GM23338 (cell line): ENCODE measurements around the gene SLC25A25. TPM values are rescaled to one million over a fixed set of nuclear protein-coding genes. Genes with fewer than 3 reads are reported as not detected.

Source experiments
- ATAC-seq: fragments of 200-7000 bp; cut with Tn5 transposase; 3 replicates; pipeline ENCODE4 v1.9.1; 2020
- DNase-seq: peaks from one replicate; pipeline ENCODE4 v3.0.0-alpha.2; 2015; ENCODE audit warnings: low spot score
- H2AFZ ChIP-seq: fragments of 200-600 bp; sonication (generic); 2 replicates; pipeline ENCODE4 v1.8.0; 2016; ENCODE audit warnings: antibody characterized with exemption, mild to moderate bottlenecking, moderate library complexity
- H3F3A ChIP-seq: fragments of 200-600 bp; sonication (generic); replicated peaks from 2 replicates; pipeline ENCODE4 v1.8.0; 2017; ENCODE audit warnings: antibody characterized with exemption, mixed run types, low read depth
- H3K27ac ChIP-seq: fragments of 200-600 bp; sonication (generic); 2 replicates; pipeline ENCODE4 v1.6.1; 2016; ENCODE audit warnings: low read depth
- H3K27me3 ChIP-seq: fragments of 200-600 bp; sonication (generic); 2 replicates; pipeline ENCODE4 v1.8.0; 2016; ENCODE audit warnings: mild to moderate bottlenecking, mixed run types, moderate library complexity; ENCODE audit not compliant: insufficient read depth
- H3K36me3 ChIP-seq: fragments of 200-600 bp; sonication (generic); 2 replicates; pipeline ENCODE4 v1.8.0; 2016; ENCODE audit warnings: mild to moderate bottlenecking; ENCODE audit not compliant: insufficient read depth
- H3K4me1 ChIP-seq: fragments of 200-600 bp; sonication (generic); 2 replicates; pipeline ENCODE4 v1.8.0; 2016; ENCODE audit warnings: mild to moderate bottlenecking, moderate library complexity; ENCODE audit not compliant: insufficient read depth
- H3K4me2 ChIP-seq: fragments of 200-600 bp; sonication (generic); 2 replicates; pipeline ENCODE4 v1.7.1; 2017; ENCODE audit warnings: mixed run types
- H3K4me3 ChIP-seq: fragments of 200-600 bp; sonication (generic); 2 replicates; pipeline ENCODE4 v1.6.1; 2016; ENCODE audit warnings: mixed run types
- H3K79me2 ChIP-seq: fragments of 200-600 bp; sonication (generic); replicated peaks from 2 replicates; pipeline ENCODE4 v1.8.0; 2017; ENCODE audit warnings: mild to moderate bottlenecking; ENCODE audit not compliant: insufficient read depth
- H3K9me2 ChIP-seq: fragments of 200-600 bp; sonication (generic); 2 replicates; pipeline ENCODE4 v1.8.0; 2017; ENCODE audit not compliant: insufficient read depth
- H4K20me1 ChIP-seq: fragments of 200-600 bp; sonication (generic); replicated peaks from 2 replicates; pipeline ENCODE4 v1.8.0; 2017; ENCODE audit warnings: mild to moderate bottlenecking; ENCODE audit not compliant: insufficient read depth
- H3K27ac Mint-ChIP-seq: 2 replicates; pipeline ENCODE4 v1.8.0; 2020; ENCODE audit warnings: inconsistent platforms, mild to moderate bottlenecking, moderate library complexity, mixed read lengths
- H3K27me3 Mint-ChIP-seq: 3 replicates; pipeline ENCODE4 v1.8.0; 2022; ENCODE audit warnings: low read depth, mild to moderate bottlenecking, moderate library complexity, mixed read lengths, inconsistent platforms; ENCODE audit not compliant: insufficient read depth, poor library complexity
- H3K36me3 Mint-ChIP-seq: 3 replicates; pipeline ENCODE4 v1.8.0; 2021; ENCODE audit warnings: low read depth, mild to moderate bottlenecking, inconsistent platforms, moderate library complexity, mixed read lengths
- H3K4me1 Mint-ChIP-seq: 3 replicates; pipeline ENCODE4 v1.8.0; 2020; ENCODE audit warnings: mild to moderate bottlenecking, inconsistent platforms, mixed read lengths
- H3K4me3 Mint-ChIP-seq: 3 replicates; pipeline ENCODE4 v1.8.0; 2021; ENCODE audit warnings: moderate library complexity, mild to moderate bottlenecking, inconsistent platforms, mixed read lengths
- H3K9me3 Mint-ChIP-seq: 3 replicates; pipeline ENCODE4 v1.8.0; 2020; ENCODE audit warnings: moderate library complexity, mild to moderate bottlenecking, inconsistent platforms, mixed read lengths
- CREB1 ChIP-seq: fragments of 250-450 bp; sonication (Bioruptor Pico); IDR thresholded peaks from 2 replicates; pipeline ENCODE4 v1.5.0; 2020; ENCODE audit warnings: low read depth, mild to moderate bottlenecking, moderate library complexity
- EZH2 ChIP-seq: fragments of 200-600 bp; sonication (generic); IDR thresholded peaks from one replicate; pipeline ENCODE4 v1.8.0; 2017; ENCODE audit warnings: antibody characterized with exemption, mild to moderate bottlenecking, low read depth; ENCODE audit not compliant: unreplicated experiment
- EZH2phosphoT487 ChIP-seq: fragments of 200-600 bp; sonication (generic); IDR thresholded peaks from one replicate; pipeline ENCODE4 v1.8.1; 2018; ENCODE audit warnings: antibody characterized with exemption; ENCODE audit not compliant: unreplicated experiment
- JUNB ChIP-seq: IDR thresholded peaks from one replicate; pipeline ENCODE4 v1.6.1; 2016; ENCODE audit warnings: antibody characterized with exemption; ENCODE audit not compliant: unreplicated experiment
- NANOG ChIP-seq: IDR thresholded peaks from 2 replicates; pipeline ENCODE4 v1.6.1; 2016; ENCODE audit warnings: antibody characterized with exemption, borderline replicate concordance
- POLR2AphosphoS5 ChIP-seq: IDR thresholded peaks from 2 replicates; pipeline ENCODE4 v1.6.1; 2016; ENCODE audit warnings: antibody characterized with exemption, low read depth
- STAT1 ChIP-seq: IDR thresholded peaks from one replicate; pipeline ENCODE4 v1.6.1; 2016; ENCODE audit warnings: antibody characterized with exemption; ENCODE audit not compliant: unreplicated experiment
- ZNF114 ChIP-seq: fragments of 250-450 bp; sonication (Bioruptor Pico); IDR thresholded peaks from 2 replicates; pipeline ENCODE4 v1.5.0; 2020; ENCODE audit warnings: mild to moderate bottlenecking, moderate library complexity
- ZNF331 ChIP-seq: fragments of 250-450 bp; sonication (Bioruptor Pico); IDR thresholded peaks from 2 replicates; pipeline ENCODE4 v1.5.0; 2020; ENCODE audit warnings: low read depth, mild to moderate bottlenecking, moderate library complexity
- polyA plus RNA-seq: library from polyadenylated mRNA; unstranded; fragments of >200 nt; fragmentation: Nextera tagmentation; extraction: Ambion mirVana; gene quantifications from 2 replicates; pipeline ENCODE4 v1.2.1, GENCODE V29; 2016
- total RNA-seq: library from RNA; depleted of rRNA; stranded (reverse); fragments of >200 nt; shearing (Covaris generic); gene quantifications from 2 replicates; pipeline ENCODE4 v1.2.3, GENCODE V29; 2014
- TF ChIP-seq, protein P1 (sequence below): fragments of 250-450 bp; sonication (Bioruptor Pico); IDR thresholded peaks from 2 replicates; pipeline ENCODE4 v1.5.0; 2020; ENCODE audit warnings: mild to moderate bottlenecking, moderate library complexity
- TF ChIP-seq, protein P2 (sequence below): IDR thresholded peaks from 2 replicates; pipeline ENCODE4 v1.6.1; 2016; ENCODE audit warnings: antibody characterized with exemption
- TF ChIP-seq, protein P3 (sequence below): IDR thresholded peaks from one replicate; pipeline ENCODE4 v1.6.1; 2018; ENCODE audit warnings: antibody characterized with exemption; ENCODE audit not compliant: unreplicated experiment
- TF ChIP-seq, protein P4 (sequence below), 2 experiments: fragments of 200-600 bp in 1 of 2; sonication (generic) in 1 of 2; conservative IDR thresholded peaks; 2 replicates each; pipeline versions ENCODE4 v1.5.1 to v1.6.1; 2016 to 2017; ENCODE audit warnings: antibody characterized with exemption in 2 of 2, low read depth in 2 of 2, mild to moderate bottlenecking in 2 of 2, moderate library complexity in 1 of 2

SLC25A25 gene
- total and polyA plus RNA-seq, 2 experiments from 2014 or later, result 7.1 to 27.0 TPM

DNA sequence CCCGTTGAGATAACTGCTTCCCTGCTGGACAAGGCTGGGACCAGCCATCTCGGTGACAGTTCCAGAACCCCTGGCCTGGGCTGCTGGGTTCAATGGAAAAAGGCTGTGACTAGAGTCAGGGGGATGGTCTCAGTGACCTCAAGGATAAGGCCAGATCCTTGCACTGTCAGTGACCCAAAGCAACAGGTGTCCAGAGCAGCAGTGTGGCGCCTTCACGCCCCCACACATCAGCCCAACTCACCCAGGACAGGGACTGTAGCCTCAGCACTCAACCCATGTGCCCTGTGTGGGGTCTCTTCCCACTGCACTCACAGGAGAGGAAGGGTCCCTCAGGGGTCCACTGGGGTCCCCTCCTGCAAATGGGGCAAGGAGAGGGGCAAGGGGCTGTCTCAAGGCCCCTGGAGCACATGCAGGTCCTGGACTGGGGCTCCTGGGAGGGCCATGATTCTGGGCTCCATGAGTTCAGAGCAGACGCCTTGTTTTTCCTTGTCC is 80.5 kb downstream of the SLC25A25 start:
- Histone ChIP-seq H3F3A (no peaks in the 10 kb centered on the region), H3K4me1 (peaks cover 3% of the 10 kb centered on the region), H3K27ac (no peak overlapping the region), H2AFZ (no peak overlapping the region), H3K4me3 (no peak overlapping the region), H3K9me2 (no peaks in the 10 kb centered on the region), H3K36me3 (no peaks in the 10 kb centered on the region), H3K27me3 (no peaks in the 10 kb centered on the region), H3K79me2 (no peaks in the 10 kb centered on the region), H4K20me1 (no peaks in the 10 kb centered on the region), H3K4me2 (no peak overlapping the region)
- Mint-ChIP-seq H3K9me3 (no peaks in the 10 kb centered on the region), H3K4me3 (no peak overlapping the region), H3K27ac (no peak overlapping the region), H3K36me3 (no peaks in the 10 kb centered on the region), H3K27me3 (peaks cover 11% of the 10 kb centered on the region), H3K4me1 (peaks cover 10% of the 10 kb centered on the region)
- ATAC-seq (no peak), DNase-seq (no peak)
- TF ChIP-seq, protein P1, sequence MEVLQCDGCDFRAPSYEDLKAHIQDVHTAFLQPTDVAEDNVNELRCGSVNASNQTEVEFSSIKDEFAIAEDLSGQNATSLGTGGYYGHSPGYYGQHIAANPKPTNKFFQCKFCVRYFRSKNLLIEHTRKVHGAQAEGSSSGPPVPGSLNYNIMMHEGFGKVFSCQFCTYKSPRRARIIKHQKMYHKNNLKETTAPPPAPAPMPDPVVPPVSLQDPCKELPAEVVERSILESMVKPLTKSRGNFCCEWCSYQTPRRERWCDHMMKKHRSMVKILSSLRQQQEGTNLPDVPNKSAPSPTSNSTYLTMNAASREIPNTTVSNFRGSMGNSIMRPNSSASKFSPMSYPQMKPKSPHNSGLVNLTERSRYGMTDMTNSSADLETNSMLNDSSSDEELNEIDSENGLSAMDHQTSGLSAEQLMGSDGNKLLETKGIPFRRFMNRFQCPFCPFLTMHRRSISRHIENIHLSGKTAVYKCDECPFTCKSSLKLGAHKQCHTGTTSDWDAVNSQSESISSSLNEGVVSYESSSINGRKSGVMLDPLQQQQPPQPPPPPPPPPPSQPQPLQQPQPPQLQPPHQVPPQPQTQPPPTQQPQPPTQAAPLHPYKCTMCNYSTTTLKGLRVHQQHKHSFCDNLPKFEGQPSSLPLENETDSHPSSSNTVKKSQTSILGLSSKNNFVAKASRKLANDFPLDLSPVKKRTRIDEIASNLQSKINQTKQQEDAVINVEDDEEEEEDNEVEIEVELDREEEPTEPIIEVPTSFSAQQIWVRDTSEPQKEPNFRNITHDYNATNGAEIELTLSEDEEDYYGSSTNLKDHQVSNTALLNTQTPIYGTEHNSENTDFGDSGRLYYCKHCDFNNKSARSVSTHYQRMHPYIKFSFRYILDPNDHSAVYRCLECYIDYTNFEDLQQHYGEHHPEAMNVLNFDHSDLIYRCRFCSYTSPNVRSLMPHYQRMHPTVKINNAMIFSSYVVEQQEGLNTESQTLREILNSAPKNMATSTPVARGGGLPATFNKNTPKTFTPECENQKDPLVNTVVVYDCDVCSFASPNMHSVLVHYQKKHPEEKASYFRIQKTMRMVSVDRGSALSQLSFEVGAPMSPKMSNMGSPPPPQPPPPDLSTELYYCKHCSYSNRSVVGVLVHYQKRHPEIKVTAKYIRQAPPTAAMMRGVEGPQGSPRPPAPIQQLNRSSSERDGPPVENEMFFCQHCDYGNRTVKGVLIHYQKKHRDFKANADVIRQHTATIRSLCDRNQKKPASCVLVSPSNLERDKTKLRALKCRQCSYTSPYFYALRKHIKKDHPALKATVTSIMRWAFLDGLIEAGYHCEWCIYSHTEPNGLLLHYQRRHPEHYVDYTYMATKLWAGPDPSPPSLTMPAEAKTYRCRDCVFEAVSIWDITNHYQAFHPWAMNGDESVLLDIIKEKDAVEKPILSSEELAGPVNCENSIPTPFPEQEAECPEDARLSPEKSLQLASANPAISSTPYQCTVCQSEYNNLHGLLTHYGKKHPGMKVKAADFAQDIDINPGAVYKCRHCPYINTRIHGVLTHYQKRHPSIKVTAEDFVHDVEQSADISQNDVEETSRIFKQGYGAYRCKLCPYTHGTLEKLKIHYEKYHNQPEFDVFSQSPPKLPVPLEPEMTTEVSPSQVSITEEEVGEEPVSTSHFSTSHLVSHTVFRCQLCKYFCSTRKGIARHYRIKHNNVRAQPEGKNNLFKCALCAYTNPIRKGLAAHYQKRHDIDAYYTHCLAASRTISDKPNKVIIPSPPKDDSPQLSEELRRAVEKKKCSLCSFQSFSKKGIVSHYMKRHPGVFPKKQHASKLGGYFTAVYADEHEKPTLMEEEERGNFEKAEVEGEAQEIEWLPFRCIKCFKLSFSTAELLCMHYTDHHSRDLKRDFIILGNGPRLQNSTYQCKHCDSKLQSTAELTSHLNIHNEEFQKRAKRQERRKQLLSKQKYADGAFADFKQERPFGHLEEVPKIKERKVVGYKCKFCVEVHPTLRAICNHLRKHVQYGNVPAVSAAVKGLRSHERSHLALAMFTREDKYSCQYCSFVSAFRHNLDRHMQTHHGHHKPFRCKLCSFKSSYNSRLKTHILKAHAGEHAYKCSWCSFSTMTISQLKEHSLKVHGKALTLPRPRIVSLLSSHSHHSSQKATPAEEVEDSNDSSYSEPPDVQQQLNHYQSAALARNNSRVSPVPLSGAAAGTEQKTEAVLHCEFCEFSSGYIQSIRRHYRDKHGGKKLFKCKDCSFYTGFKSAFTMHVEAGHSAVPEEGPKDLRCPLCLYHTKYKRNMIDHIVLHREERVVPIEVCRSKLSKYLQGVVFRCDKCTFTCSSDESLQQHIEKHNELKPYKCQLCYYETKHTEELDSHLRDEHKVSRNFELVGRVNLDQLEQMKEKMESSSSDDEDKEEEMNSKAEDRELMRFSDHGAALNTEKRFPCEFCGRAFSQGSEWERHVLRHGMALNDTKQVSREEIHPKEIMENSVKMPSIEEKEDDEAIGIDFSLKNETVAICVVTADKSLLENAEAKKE, result no peak
- TF ChIP-seq JUNB (no peak), ZNF331 (CRISPR knock-in tag) (no peak), POLR2AphosphoS5 (no peak), EZH2phosphoT487 (no peak), EZH2 (no peak), CREB1 (CRISPR knock-in tag) (no peak), STAT1 (no peak), NANOG (no peak), ZNF114 (CRISPR knock-in tag) (no peak)
- TF ChIP-seq, protein P2, sequence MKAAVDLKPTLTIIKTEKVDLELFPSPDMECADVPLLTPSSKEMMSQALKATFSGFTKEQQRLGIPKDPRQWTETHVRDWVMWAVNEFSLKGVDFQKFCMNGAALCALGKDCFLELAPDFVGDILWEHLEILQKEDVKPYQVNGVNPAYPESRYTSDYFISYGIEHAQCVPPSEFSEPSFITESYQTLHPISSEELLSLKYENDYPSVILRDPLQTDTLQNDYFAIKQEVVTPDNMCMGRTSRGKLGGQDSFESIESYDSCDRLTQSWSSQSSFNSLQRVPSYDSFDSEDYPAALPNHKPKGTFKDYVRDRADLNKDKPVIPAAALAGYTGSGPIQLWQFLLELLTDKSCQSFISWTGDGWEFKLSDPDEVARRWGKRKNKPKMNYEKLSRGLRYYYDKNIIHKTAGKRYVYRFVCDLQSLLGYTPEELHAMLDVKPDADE, result no peak
- TF ChIP-seq, protein P3, sequence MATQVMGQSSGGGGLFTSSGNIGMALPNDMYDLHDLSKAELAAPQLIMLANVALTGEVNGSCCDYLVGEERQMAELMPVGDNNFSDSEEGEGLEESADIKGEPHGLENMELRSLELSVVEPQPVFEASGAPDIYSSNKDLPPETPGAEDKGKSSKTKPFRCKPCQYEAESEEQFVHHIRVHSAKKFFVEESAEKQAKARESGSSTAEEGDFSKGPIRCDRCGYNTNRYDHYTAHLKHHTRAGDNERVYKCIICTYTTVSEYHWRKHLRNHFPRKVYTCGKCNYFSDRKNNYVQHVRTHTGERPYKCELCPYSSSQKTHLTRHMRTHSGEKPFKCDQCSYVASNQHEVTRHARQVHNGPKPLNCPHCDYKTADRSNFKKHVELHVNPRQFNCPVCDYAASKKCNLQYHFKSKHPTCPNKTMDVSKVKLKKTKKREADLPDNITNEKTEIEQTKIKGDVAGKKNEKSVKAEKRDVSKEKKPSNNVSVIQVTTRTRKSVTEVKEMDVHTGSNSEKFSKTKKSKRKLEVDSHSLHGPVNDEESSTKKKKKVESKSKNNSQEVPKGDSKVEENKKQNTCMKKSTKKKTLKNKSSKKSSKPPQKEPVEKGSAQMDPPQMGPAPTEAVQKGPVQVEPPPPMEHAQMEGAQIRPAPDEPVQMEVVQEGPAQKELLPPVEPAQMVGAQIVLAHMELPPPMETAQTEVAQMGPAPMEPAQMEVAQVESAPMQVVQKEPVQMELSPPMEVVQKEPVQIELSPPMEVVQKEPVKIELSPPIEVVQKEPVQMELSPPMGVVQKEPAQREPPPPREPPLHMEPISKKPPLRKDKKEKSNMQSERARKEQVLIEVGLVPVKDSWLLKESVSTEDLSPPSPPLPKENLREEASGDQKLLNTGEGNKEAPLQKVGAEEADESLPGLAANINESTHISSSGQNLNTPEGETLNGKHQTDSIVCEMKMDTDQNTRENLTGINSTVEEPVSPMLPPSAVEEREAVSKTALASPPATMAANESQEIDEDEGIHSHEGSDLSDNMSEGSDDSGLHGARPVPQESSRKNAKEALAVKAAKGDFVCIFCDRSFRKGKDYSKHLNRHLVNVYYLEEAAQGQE, result no peak
- TF ChIP-seq, protein P4, sequence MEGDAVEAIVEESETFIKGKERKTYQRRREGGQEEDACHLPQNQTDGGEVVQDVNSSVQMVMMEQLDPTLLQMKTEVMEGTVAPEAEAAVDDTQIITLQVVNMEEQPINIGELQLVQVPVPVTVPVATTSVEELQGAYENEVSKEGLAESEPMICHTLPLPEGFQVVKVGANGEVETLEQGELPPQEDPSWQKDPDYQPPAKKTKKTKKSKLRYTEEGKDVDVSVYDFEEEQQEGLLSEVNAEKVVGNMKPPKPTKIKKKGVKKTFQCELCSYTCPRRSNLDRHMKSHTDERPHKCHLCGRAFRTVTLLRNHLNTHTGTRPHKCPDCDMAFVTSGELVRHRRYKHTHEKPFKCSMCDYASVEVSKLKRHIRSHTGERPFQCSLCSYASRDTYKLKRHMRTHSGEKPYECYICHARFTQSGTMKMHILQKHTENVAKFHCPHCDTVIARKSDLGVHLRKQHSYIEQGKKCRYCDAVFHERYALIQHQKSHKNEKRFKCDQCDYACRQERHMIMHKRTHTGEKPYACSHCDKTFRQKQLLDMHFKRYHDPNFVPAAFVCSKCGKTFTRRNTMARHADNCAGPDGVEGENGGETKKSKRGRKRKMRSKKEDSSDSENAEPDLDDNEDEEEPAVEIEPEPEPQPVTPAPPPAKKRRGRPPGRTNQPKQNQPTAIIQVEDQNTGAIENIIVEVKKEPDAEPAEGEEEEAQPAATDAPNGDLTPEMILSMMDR (conservative IDR thresholded peaks at IDR 0.05; ENCODE audit: low read depth in 2 of 2), result no peak
